Measurements from ENCODE around the gene ZNF431.

- TF ChIP-seq POLR2A (IDR thresholded peaks at IDR 0.05) (no peak), CTCF (IDR thresholded peaks at IDR 0.05) (no peak)
Observed at GRCh38 chr19:21117041-21117907, 24.6 kb upstream of the ZNF431 start.
